Parathyroid adenoma (tissue), 2 donors: ENCODE results near the gene YBX2.

Experiments used
- H2AFZ ChIP-seq: fragments of 300-600 bp; sonication (generic); one replicate; pipeline ENCODE4 v1.7.0; 2017; ENCODE audit warnings: antibody characterized with exemption, mild to moderate bottlenecking
- H3K27ac ChIP-seq: fragments of 300-600 bp; sonication (generic); one replicate; pipeline ENCODE4 v1.7.0; 2017
- H3K27me3 ChIP-seq: fragments of 300-600 bp; sonication (generic); one replicate; pipeline ENCODE4 v1.7.0; 2017; ENCODE audit warnings: low read length; ENCODE audit not compliant: control insufficient read depth, insufficient read depth
- H3K36me3 ChIP-seq: fragments of 300-600 bp; sonication (generic); one replicate; pipeline ENCODE4 v1.7.0; 2017; ENCODE audit warnings: low read length; ENCODE audit not compliant: control insufficient read depth, insufficient read depth
- H3K4me1 ChIP-seq: fragments of 300-600 bp; sonication (generic); one replicate; pipeline ENCODE4 v1.7.0; 2017; ENCODE audit warnings: control low read depth
- H3K4me2 ChIP-seq: fragments of 300-600 bp; sonication (generic); one replicate; pipeline ENCODE4 v1.7.0; 2017; ENCODE audit warnings: low read length
- H3K4me3 ChIP-seq: fragments of 300-600 bp; sonication (generic); one replicate; pipeline ENCODE4 v1.7.0; 2017; ENCODE audit warnings: low read depth, low read length
- H3K79me2 ChIP-seq: fragments of 300-600 bp; sonication (generic); one replicate; pipeline ENCODE4 v1.7.0; 2017; ENCODE audit warnings: control low read depth
- H3K9ac ChIP-seq: fragments of 300-600 bp; sonication (generic); one replicate; pipeline ENCODE4 v1.7.0; 2017; ENCODE audit warnings: mild to moderate bottlenecking
- H3K9me3 ChIP-seq: fragments of 300-600 bp; sonication (generic); one replicate; pipeline ENCODE4 v1.7.0; 2017; ENCODE audit warnings: low read length; ENCODE audit not compliant: control insufficient read depth
- TF ChIP-seq, protein P1 (sequence below): fragments of 300-600 bp; sonication (generic); IDR thresholded peaks from one replicate; pipeline ENCODE4 v1.7.0; 2017; ENCODE audit warnings: antibody characterized with exemption, mild to moderate bottlenecking
- donor health status: primary hyperparathyroidism.

Gene YBX2

DNA sequence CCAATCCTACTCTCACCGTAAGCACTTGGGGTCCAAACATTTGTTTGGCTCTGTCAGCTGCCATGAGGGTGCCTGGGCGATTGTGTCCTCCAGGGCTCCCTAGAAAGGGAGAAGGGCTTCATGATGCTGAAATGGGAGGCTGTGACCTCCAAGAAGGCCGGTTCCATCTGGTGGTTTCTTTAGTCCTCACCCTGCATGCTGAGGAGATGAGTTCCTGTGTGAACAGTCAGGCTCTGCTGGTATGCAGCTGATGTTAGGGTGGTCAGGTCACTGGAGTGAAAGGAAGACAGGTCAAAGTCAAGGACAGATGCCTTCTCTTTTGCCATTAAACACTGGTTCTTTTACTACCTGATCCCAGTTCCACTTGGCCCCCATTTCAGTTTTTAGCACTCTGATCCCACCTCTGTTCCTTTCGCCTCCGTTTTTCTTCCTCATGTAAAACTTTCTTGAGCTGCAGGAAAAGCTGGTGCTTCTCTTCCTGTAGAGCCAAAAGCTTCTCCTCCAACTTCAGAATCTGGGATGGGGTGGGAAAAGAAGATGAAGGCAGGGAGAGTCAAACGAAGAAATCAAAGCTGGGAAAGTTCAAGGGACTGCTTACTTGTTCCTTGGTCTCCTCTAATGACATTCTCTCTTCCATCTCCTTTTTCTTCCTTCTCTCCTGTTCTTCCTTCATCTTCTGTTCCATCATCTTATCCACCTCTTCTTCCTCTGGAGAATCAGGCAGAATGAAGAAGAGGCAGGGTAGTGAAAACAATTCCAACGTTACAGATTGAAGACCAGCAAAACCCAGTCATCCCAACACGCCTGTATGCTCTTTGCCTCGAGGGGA, 19.7 kb upstream of the YBX2 start:
- TF ChIP-seq, protein P1, sequence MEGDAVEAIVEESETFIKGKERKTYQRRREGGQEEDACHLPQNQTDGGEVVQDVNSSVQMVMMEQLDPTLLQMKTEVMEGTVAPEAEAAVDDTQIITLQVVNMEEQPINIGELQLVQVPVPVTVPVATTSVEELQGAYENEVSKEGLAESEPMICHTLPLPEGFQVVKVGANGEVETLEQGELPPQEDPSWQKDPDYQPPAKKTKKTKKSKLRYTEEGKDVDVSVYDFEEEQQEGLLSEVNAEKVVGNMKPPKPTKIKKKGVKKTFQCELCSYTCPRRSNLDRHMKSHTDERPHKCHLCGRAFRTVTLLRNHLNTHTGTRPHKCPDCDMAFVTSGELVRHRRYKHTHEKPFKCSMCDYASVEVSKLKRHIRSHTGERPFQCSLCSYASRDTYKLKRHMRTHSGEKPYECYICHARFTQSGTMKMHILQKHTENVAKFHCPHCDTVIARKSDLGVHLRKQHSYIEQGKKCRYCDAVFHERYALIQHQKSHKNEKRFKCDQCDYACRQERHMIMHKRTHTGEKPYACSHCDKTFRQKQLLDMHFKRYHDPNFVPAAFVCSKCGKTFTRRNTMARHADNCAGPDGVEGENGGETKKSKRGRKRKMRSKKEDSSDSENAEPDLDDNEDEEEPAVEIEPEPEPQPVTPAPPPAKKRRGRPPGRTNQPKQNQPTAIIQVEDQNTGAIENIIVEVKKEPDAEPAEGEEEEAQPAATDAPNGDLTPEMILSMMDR: no peak
- peaks cover 19% of the 10 kb centered on the region for H3K4me1 ChIP-seq
- H2AFZ ChIP-seq: no peak overlapping the region

GRCh38 chr17:7313088-7313889, 18.9 kb upstream of the YBX2 start:
- H3K27me3 ChIP-seq: no peaks in the 10 kb centered on the region
- H3K9me3 ChIP-seq: no peaks in the 10 kb centered on the region
- peak overlapping the region; percentile 16 for H3K27ac ChIP-seq
- no peak overlapping the region for H3K9ac ChIP-seq
- no peak overlapping the region for H3K4me3 ChIP-seq
- H3K4me2 ChIP-seq: no peak overlapping the region
- TF ChIP-seq, protein P1: no peak
- peaks cover 24% of the 10 kb centered on the region for H3K4me1 ChIP-seq
- H3K36me3 ChIP-seq: no peaks in the 10 kb centered on the region
- peaks cover 42% of the 10 kb centered on the region for H3K79me2 ChIP-seq
- no peak overlapping the region for H2AFZ ChIP-seq

More for the DNA sequence above, 19.7 kb upstream of the YBX2 start:
- peak overlapping the region; percentile 17 for H3K9ac ChIP-seq
- H3K9me3 ChIP-seq: no peaks in the 10 kb centered on the region
- H3K36me3 ChIP-seq: no peaks in the 10 kb centered on the region
- peaks cover 38% of the 10 kb centered on the region for H3K79me2 ChIP-seq
- H3K27ac ChIP-seq: peak overlapping the region; percentile 89
- no peaks in the 10 kb centered on the region for H3K27me3 ChIP-seq
- peak overlapping the region; percentile 80 for H3K4me2 ChIP-seq
- peak overlapping the region; percentile 62 for H3K4me3 ChIP-seq

- Histone ChIP-seq H3K4me1 (peaks cover 24% of the 10 kb centered on the region), H3K36me3 (no peaks in the 10 kb centered on the region), H3K9ac (no peak overlapping the region), H3K27ac (peak overlapping the region; percentile 16), H2AFZ (no peak overlapping the region), H3K9me3 (no peaks in the 10 kb centered on the region), H3K27me3 (no peaks in the 10 kb centered on the region), H3K79me2 (peaks cover 42% of the 10 kb centered on the region), H3K4me3 (no peak overlapping the region), H3K4me2 (no peak overlapping the region)
- TF ChIP-seq, protein P1: no peak
These were observed 18.1 kb upstream of the YBX2 start for GRCh38 chr17:7312432-7313087.

DNA sequence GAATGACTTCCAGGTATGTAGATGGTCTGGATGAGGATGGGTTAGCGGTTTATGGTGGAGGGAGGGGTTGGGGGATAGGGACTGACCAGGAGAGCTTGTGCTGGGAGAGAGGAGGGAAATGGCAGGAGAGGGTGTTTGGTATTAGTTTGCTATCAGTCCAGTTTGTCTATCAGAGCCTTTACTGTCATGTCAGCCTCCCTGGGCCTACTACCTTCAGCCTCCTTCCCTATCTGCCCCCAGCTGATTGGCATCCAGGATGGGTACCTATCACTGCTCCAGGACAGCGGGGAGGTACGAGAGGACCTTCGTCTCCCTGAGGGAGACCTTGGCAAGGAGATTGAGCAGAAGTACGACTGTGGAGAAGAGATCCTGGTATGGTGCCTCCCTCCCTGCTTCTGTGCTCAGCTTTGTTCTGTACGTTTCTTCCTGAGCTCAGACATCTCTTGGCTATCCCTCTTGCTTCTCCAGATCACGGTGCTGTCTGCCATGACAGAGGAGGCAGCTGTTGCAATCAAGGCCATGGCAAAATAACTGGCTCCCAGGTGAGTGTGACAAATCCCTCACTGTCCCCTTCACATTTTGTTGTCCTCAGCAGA, 16.8 kb upstream of the YBX2 start:
- peaks cover 42% of the 10 kb centered on the region for H3K79me2 ChIP-seq
- no peak overlapping the region for H3K4me2 ChIP-seq
- no peak overlapping the region for H3K4me3 ChIP-seq
- H3K36me3 ChIP-seq: no peaks in the 10 kb centered on the region
- H3K27me3 ChIP-seq: no peaks in the 10 kb centered on the region
- no peak overlapping the region for H3K27ac ChIP-seq
- TF ChIP-seq, protein P1: no peak
- no peak overlapping the region for H2AFZ ChIP-seq
- peaks cover 24% of the 10 kb centered on the region for H3K4me1 ChIP-seq
- no peak overlapping the region for H3K9ac ChIP-seq
- no peaks in the 10 kb centered on the region for H3K9me3 ChIP-seq
